ENCODE results near the gene ARIH1. TPM values are rescaled to one million over a fixed set of nuclear protein-coding genes. Genes with fewer than 3 reads are reported as not detected.

ARIH1 gene
- total and polyA plus RNA-seq, 4 experiments from 2014 or later: 10.5 to 210 (median 120) TPM

- Mint-ChIP-seq H3K36me3 (peaks cover 15 to 37% of the 10 kb centered on the region in 2 donors), H3K4me3 (no peak overlapping the region)
Measured at GRCh38 chr15:72486144-72486543, 12.0 kb downstream of the ARIH1 start.

GRCh38 chr15:72487070-72487797 is 13.1 kb downstream of the ARIH1 start:
- peak overlapping the region in 2 of 7 donors; percentile 22 to 34 for H3K27ac Mint-ChIP-seq
- Histone ChIP-seq H3K4me3 (ENCODE audit: low read length in 2 of 2) (no peak overlapping the region), H3K27me3 (ENCODE audit: insufficient read depth, low read length) (no peaks in the 10 kb centered on the region), H3K36me3 (ENCODE audit: insufficient read depth, low read length) (no peaks in the 10 kb centered on the region), H3K9me3 (ENCODE audit: control insufficient read depth in 1 of 2, low read length in 2 of 2) (no peaks in the 10 kb centered on the region), H3K27ac (ENCODE audit: low read depth, low read length) (no peak overlapping the region), H3K4me1 (ENCODE audit: insufficient read depth, low read length) (peaks cover 79% of the 10 kb centered on the region)
- intact Hi-C loops (cut with micrococcal nuclease): no loop called here
- ChIA-PET CTCF (ENCODE audit: partially characterized antibody) (interaction anchor here (0.6 kb wide), 1 partner anchor 9 kb away, joined by 4 read pairs; no protein-coding TSS in a partner anchor), POLR2A (ENCODE audit: partially characterized antibody) (interaction anchor here (1.6 kb wide), 1 partner anchor 14 kb away, joined by 5 read pairs; no protein-coding TSS in a partner anchor)
- H3K4me1 Mint-ChIP-seq: peaks cover 52 to 90% (median 72%) of the 10 kb centered on the region in 4 donors
- peaks cover 13 to 36% of the 10 kb centered on the region in 2 donors for H3K36me3 Mint-ChIP-seq
- H3K4me3 Mint-ChIP-seq: peak overlapping the region in 5 of 8 donors; percentile 7 to 69 (median 43)
- H3K9me3 Mint-ChIP-seq: peaks cover 0 to 6% (median 0%) of the 10 kb centered on the region in 8 donors
- DNase-seq: no peak
- no peaks in the 10 kb centered on the region for H3K27me3 Mint-ChIP-seq

More at GRCh38 chr15:72486144-72486543, 12.0 kb downstream of the ARIH1 start:
- H3K9me3 Mint-ChIP-seq: peaks cover 0 to 6% (median 0%) of the 10 kb centered on the region in 8 donors
- H3K4me1 Mint-ChIP-seq: peaks cover 53 to 90% (median 70%) of the 10 kb centered on the region in 4 donors
- no peaks in the 10 kb centered on the region for H3K36me3 ChIP-seq (ENCODE audit: insufficient read depth, low read length)
- no peaks in the 10 kb centered on the region for H3K27me3 Mint-ChIP-seq
- H3K27ac Mint-ChIP-seq: no peak overlapping the region
- no peak for DNase-seq
- no peak overlapping the region for H3K27ac ChIP-seq (ENCODE audit: low read depth, low read length)
- no peaks in the 10 kb centered on the region for H3K27me3 ChIP-seq (ENCODE audit: insufficient read depth, low read length)
- H3K4me3 ChIP-seq (ENCODE audit: low read length in 2 of 2): no peak overlapping the region
- ChIA-PET CTCF (ENCODE audit: partially characterized antibody) (no interaction called here), POLR2A (ENCODE audit: partially characterized antibody) (interaction anchor here (1.6 kb wide), 1 partner anchor 13 kb away, joined by 5 read pairs; no protein-coding TSS in a partner anchor)
- H3K9me3 ChIP-seq (ENCODE audit: control insufficient read depth in 1 of 2, low read length in 2 of 2): no peaks in the 10 kb centered on the region
- intact Hi-C loops (cut with micrococcal nuclease): no loop called here
- H3K4me1 ChIP-seq (ENCODE audit: insufficient read depth, low read length): peaks cover 80% of the 10 kb centered on the region

- intact Hi-C loops (cut with micrococcal nuclease): no loop called here
- Histone ChIP-seq H3K4me1 (ENCODE audit: insufficient read depth, low read length) (peaks cover 79% of the 10 kb centered on the region), H3K27me3 (ENCODE audit: insufficient read depth, low read length) (no peaks in the 10 kb centered on the region), H3K36me3 (ENCODE audit: insufficient read depth, low read length) (no peaks in the 10 kb centered on the region), H3K9me3 (ENCODE audit: control insufficient read depth in 1 of 2, low read length in 2 of 2) (no peaks in the 10 kb centered on the region), H3K27ac (ENCODE audit: low read depth, low read length) (no peak overlapping the region), H3K4me3 (ENCODE audit: low read length in 2 of 2) (no peak overlapping the region)
- H3K9me3 Mint-ChIP-seq: peaks cover 0 to 4% (median 0%) of the 10 kb centered on the region in 8 donors
- ChIA-PET POLR2A (ENCODE audit: partially characterized antibody) (interaction anchor here (1.1 kb wide), 1 partner anchor 13 kb away, joined by 3 read pairs; no protein-coding TSS in a partner anchor), CTCF (ENCODE audit: partially characterized antibody) (interaction anchor here (0.6 to 1.3 kb wide), 2 partner anchors 28 to 499 kb away, joined by 3 read pairs; no protein-coding TSS in a partner anchor)
- no peaks in the 10 kb centered on the region for H3K27me3 Mint-ChIP-seq
- peak overlapping the region in 4 of 8 donors; percentile 5 to 76 (median 38) for H3K4me3 Mint-ChIP-seq
- H3K36me3 Mint-ChIP-seq: peaks cover 9 to 30% of the 10 kb centered on the region in 2 donors
- H3K27ac Mint-ChIP-seq: peak overlapping the region in 3 of 7 donors; percentile 22 to 62 (median 34)
- H3K4me1 Mint-ChIP-seq: peaks cover 48 to 89% (median 69%) of the 10 kb centered on the region in 4 donors
- no peak for DNase-seq
Measured at GRCh38 chr15:72488558-72488957, 14.4 kb downstream of the ARIH1 start.

- H3K27me3 Mint-ChIP-seq: no peaks in the 10 kb centered on the region
- Histone ChIP-seq H3K9me3 (ENCODE audit: control insufficient read depth in 1 of 2, low read length in 2 of 2) (no peaks in the 10 kb centered on the region), H3K27me3 (ENCODE audit: insufficient read depth, low read length) (no peaks in the 10 kb centered on the region), H3K36me3 (ENCODE audit: insufficient read depth, low read length) (no peaks in the 10 kb centered on the region), H3K4me3 (ENCODE audit: low read length in 2 of 2) (no peak overlapping the region), H3K27ac (ENCODE audit: low read depth, low read length) (no peak overlapping the region), H3K4me1 (ENCODE audit: insufficient read depth, low read length) (peaks cover 91% of the 10 kb centered on the region)
- DNase-seq: no peak
- intact Hi-C loops (cut with micrococcal nuclease): no loop called here
- peaks cover 0 to 2% (median 0%) of the 10 kb centered on the region in 8 donors for H3K9me3 Mint-ChIP-seq
- peaks cover 52 to 90% (median 70%) of the 10 kb centered on the region in 4 donors for H3K4me1 Mint-ChIP-seq
- H3K4me3 Mint-ChIP-seq: peak overlapping the region in 5 of 8 donors; percentile 1 to 72 (median 36)
- ChIA-PET CTCF (ENCODE audit: partially characterized antibody) (no interaction called here), POLR2A (ENCODE audit: partially characterized antibody) (interaction anchor here (0.8 kb wide), 1 partner anchor 15 kb away, joined by 3 read pairs; no protein-coding TSS in a partner anchor)
- peak overlapping the region in 3 of 7 donors; percentile 30 to 77 (median 33) for H3K27ac Mint-ChIP-seq
- peaks cover 5 to 23% of the 10 kb centered on the region in 2 donors for H3K36me3 Mint-ChIP-seq
Measured at GRCh38 chr15:72489943-72490554, 15.9 kb downstream of the ARIH1 start.

GRCh38 chr15:72491768-72492167 is 17.6 kb downstream of the ARIH1 start:
- H3K27me3 ChIP-seq (ENCODE audit: insufficient read depth, low read length): no peaks in the 10 kb centered on the region
- peaks cover 92% of the 10 kb centered on the region for H3K4me1 ChIP-seq (ENCODE audit: insufficient read depth, low read length)
- H3K36me3 ChIP-seq (ENCODE audit: insufficient read depth, low read length): no peaks in the 10 kb centered on the region
- Mint-ChIP-seq H3K9me3 (peaks cover 0 to 2% (median 0%) of the 10 kb centered on the region in 8 donors), H3K4me1 (peaks cover 52 to 92% (median 75%) of the 10 kb centered on the region in 4 donors), H3K36me3 (peaks cover 3 to 17% of the 10 kb centered on the region in 2 donors), H3K4me3 (peak overlapping the region in 4 of 8 donors; percentile 17 to 59 (median 39)), H3K27ac (peak overlapping the region in 1 of 7 donors; percentile 52), H3K27me3 (no peaks in the 10 kb centered on the region)
- ChIA-PET CTCF (ENCODE audit: partially characterized antibody) (no interaction called here), POLR2A (ENCODE audit: partially characterized antibody) (no interaction called here)
- no peak overlapping the region for H3K4me3 ChIP-seq (ENCODE audit: low read length in 2 of 2)
- H3K9me3 ChIP-seq (ENCODE audit: control insufficient read depth in 1 of 2, low read length in 2 of 2): no peaks in the 10 kb centered on the region
- intact Hi-C loops (cut with micrococcal nuclease): no loop called here
- DNase-seq: no peak
- no peak overlapping the region for H3K27ac ChIP-seq (ENCODE audit: low read depth, low read length)

- Mint-ChIP-seq H3K36me3 (peaks cover 6 to 23% of the 10 kb centered on the region in 2 donors), H3K27ac (no peak overlapping the region), H3K27me3 (no peaks in the 10 kb centered on the region), H3K4me3 (peak overlapping the region in 1 of 8 donors; percentile 31), H3K9me3 (no peaks in the 10 kb centered on the region), H3K4me1 (peaks cover 53 to 93% (median 77%) of the 10 kb centered on the region in 4 donors)
- peaks cover 92% of the 10 kb centered on the region for H3K4me1 ChIP-seq (ENCODE audit: insufficient read depth, low read length)
- POLR2A ChIA-PET (ENCODE audit: partially characterized antibody): interaction anchor here (0.6 kb wide), 1 partner anchor 13 kb away, joined by 3 read pairs; no protein-coding TSS in a partner anchor
- H3K27ac ChIP-seq (ENCODE audit: low read depth, low read length): no peak overlapping the region
- no peak overlapping the region for H3K4me3 ChIP-seq (ENCODE audit: low read length in 2 of 2)
- no peaks in the 10 kb centered on the region for H3K9me3 ChIP-seq (ENCODE audit: control insufficient read depth in 1 of 2, low read length in 2 of 2)
- intact Hi-C loops (cut with micrococcal nuclease): no loop called here
- CTCF ChIA-PET (ENCODE audit: partially characterized antibody): no interaction called here
- DNase-seq: no peak
- no peaks in the 10 kb centered on the region for H3K27me3 ChIP-seq (ENCODE audit: insufficient read depth, low read length)
- H3K36me3 ChIP-seq (ENCODE audit: insufficient read depth, low read length): no peaks in the 10 kb centered on the region
Measured at GRCh38 chr15:72492733-72493132, 18.6 kb downstream of the ARIH1 start.

- H3K36me3 Mint-ChIP-seq: peaks cover 6 to 24% of the 10 kb centered on the region in 2 donors
- H3K4me1 ChIP-seq (ENCODE audit: insufficient read depth, low read length): peaks cover 91% of the 10 kb centered on the region
- no peaks in the 10 kb centered on the region for H3K27me3 Mint-ChIP-seq
- no peak for DNase-seq
- no peak overlapping the region for H3K4me3 ChIP-seq (ENCODE audit: low read length in 2 of 2)
- peak overlapping the region in 1 of 8 donors; percentile 31 for H3K4me3 Mint-ChIP-seq
- CTCF ChIA-PET (ENCODE audit: partially characterized antibody): interaction anchor here (1.5 kb wide), 1 partner anchor 29 kb away, joined by 4 read pairs; no protein-coding TSS in a partner anchor
- intact Hi-C loops (cut with micrococcal nuclease): no loop called here
- POLR2A ChIA-PET (ENCODE audit: partially characterized antibody): interaction anchor here (1.3 kb wide), 1 partner anchor 14 kb away, joined by 4 read pairs; no protein-coding TSS in a partner anchor
- H3K4me1 Mint-ChIP-seq: peaks cover 50 to 91% (median 76%) of the 10 kb centered on the region in 4 donors
- H3K27ac Mint-ChIP-seq: no peak overlapping the region
- H3K27ac ChIP-seq (ENCODE audit: low read depth, low read length): no peak overlapping the region
- no peaks in the 10 kb centered on the region for H3K36me3 ChIP-seq (ENCODE audit: insufficient read depth, low read length)
- no peaks in the 10 kb centered on the region for H3K9me3 Mint-ChIP-seq
- no peaks in the 10 kb centered on the region for H3K27me3 ChIP-seq (ENCODE audit: insufficient read depth, low read length)
- no peaks in the 10 kb centered on the region for H3K9me3 ChIP-seq (ENCODE audit: control insufficient read depth in 1 of 2, low read length in 2 of 2)
Measured at GRCh38 chr15:72493220-72493619, 19.1 kb downstream of the ARIH1 start.

All from CD4-positive, alpha-beta memory T cell (primary cell).